Right hindlimb (tissue), 1 donor: ENCODE results near the gene PGD.
A peak's percentile ranks its signal among the peaks of the same experiment; 100 is the strongest.
"Not testable (repeated sequence)": the region's sequence is repeated elsewhere in the genome, so short reads cannot be mapped to it uniquely, and the experiment has no call there.

Source experiments
- DNase-seq: peaks from one replicate; pipeline ENCODE4 v3.0.0-alpha.2; 2018

The PGD gene

GRCh38 chr1:10440305-10440704, 41.4 kb downstream of the PGD start:
- no peak for DNase-seq

GRCh38 chr1:10440794-10441193, 41.9 kb downstream of the PGD start:
- DNase-seq = no peak

GRCh38 chr1:10444248-10444647, 45.4 kb downstream of the PGD start:
- no peak for DNase-seq

GRCh38 chr1:10444795-10445397, 46.0 kb downstream of the PGD start:
- DNase-seq = no peak

GRCh38 chr1:10446790-10447422, 48.0 kb downstream of the PGD start:
- no peak for DNase-seq

- no peak for DNase-seq
Measured at GRCh38 chr1:10449751-10450150, 50.9 kb downstream of the PGD start, which contains the start of gene CORT. CORT (plus strand) TSS chr1:10450031; CDS start chr1:10450224, 193 bp downstream.

GRCh38 chr1:10450156-10450814, 51.4 kb downstream of the PGD start:
- DNase-seq = peak; percentile 38

GRCh38 chr1:10450836-10451235, 52.0 kb downstream of the PGD start:
- no peak for DNase-seq

- peak; percentile 52 for DNase-seq
Measured at GRCh38 chr1:10451287-10451686, 52.4 kb downstream of the PGD start.

GRCh38 chr1:10456048-10456447, 57.2 kb downstream of the PGD start:
- no peak for DNase-seq

- no peak for DNase-seq
Measured at GRCh38 chr1:10456661-10457060, 57.8 kb downstream of the PGD start.

- not testable (repeated sequence) for DNase-seq
Measured at GRCh38 chr1:10457462-10457861, 58.6 kb downstream of the PGD start.

- DNase-seq = no peak
Measured at GRCh38 chr1:10457875-10458274, 59.0 kb downstream of the PGD start.

GRCh38 chr1:10459184-10459583, 60.3 kb downstream of the PGD start:
- no peak for DNase-seq

GRCh38 chr1:10467078-10467477, 68.2 kb downstream of the PGD start:
- no peak for DNase-seq

GRCh38 chr1:10470043-10470442, 71.2 kb downstream of the PGD start:
- DNase-seq = no peak
